ENCODE data around the gene CTSW. TPM values are rescaled to one million over a fixed set of nuclear protein-coding genes. Genes with fewer than 3 reads are reported as not detected.
"Not testable (repeated sequence)": the region's sequence is repeated elsewhere in the genome, so short reads cannot be mapped to it uniquely, and the experiment has no call there.

The CTSW gene
- total RNA-seq, 2 donors from 2014 or later, result not detected

GRCh38 chr11:65844231-65844872 lies 35.3 kb upstream of the CTSW start:
- Histone ChIP-seq H3K9ac (ENCODE audit: extremely low read depth, low read length, poor library complexity, severe bottlenecking) (no peak overlapping the region), H3K27ac (ENCODE audit: low read depth, low read length) (no peak overlapping the region), H3K36me3 (ENCODE audit: control insufficient read depth, insufficient read depth, low read length) (no peaks in the 10 kb centered on the region), H3K4me1 (ENCODE audit: control insufficient read depth, insufficient read depth, low read length) (peaks cover 5% of the 10 kb centered on the region), H3K27me3 (ENCODE audit: control insufficient read depth, insufficient read depth, low read length, poor library complexity, severe bottlenecking) (no peaks in the 10 kb centered on the region), H3K4me3 (ENCODE audit: low read length) (no peak overlapping the region), H3K9me3 (ENCODE audit: control insufficient read depth, low read length) (no peaks in the 10 kb centered on the region)
- no peak for TF ChIP-seq CTCF (conservative IDR thresholded peaks at IDR 0.05)
- Mint-ChIP-seq H3K27me3 (ENCODE audit: insufficient read depth) (peaks cover 12% of the 10 kb centered on the region), H3K27ac (no peak overlapping the region), H3K4me3 (no peak overlapping the region), H3K4me1 (peaks cover 4% of the 10 kb centered on the region), H3K36me3 (ENCODE audit: low read depth) (no peaks in the 10 kb centered on the region), H3K9me3 (no peaks in the 10 kb centered on the region)
- 93% methylated on average over 9 to 10 of the region's 10 CpGs for WGBS, 2 experiments (ENCODE audit: insufficient coverage in 1 of 2, insufficient read length in 1 of 2)
- no peak for DNase-seq

GRCh38 chr11:65847746-65848145 lies 31.9 kb upstream of the CTSW start:
- no peak for TF ChIP-seq CTCF (conservative IDR thresholded peaks at IDR 0.05)
- Histone ChIP-seq H3K36me3 (ENCODE audit: control insufficient read depth, insufficient read depth, low read length) (peaks cover 19% of the 10 kb centered on the region), H3K9ac (ENCODE audit: extremely low read depth, low read length, poor library complexity, severe bottlenecking) (no peak overlapping the region), H3K9me3 (ENCODE audit: control insufficient read depth, low read length) (peaks cover 7% of the 10 kb centered on the region), H3K4me1 (ENCODE audit: control insufficient read depth, insufficient read depth, low read length) (peaks cover 5% of the 10 kb centered on the region), H3K27ac (ENCODE audit: low read depth, low read length) (no peak overlapping the region), H3K27me3 (ENCODE audit: control insufficient read depth, insufficient read depth, low read length, poor library complexity, severe bottlenecking) (no peaks in the 10 kb centered on the region), H3K4me3 (ENCODE audit: low read length) (no peak overlapping the region)
- Mint-ChIP-seq H3K27ac (no peak overlapping the region), H3K4me1 (peaks cover 4% of the 10 kb centered on the region), H3K27me3 (ENCODE audit: insufficient read depth) (peaks cover 12% of the 10 kb centered on the region), H3K9me3 (no peaks in the 10 kb centered on the region), H3K4me3 (no peak overlapping the region), H3K36me3 (ENCODE audit: low read depth) (peaks cover 17% of the 10 kb centered on the region)
- DNase-seq, result no peak
- 80 to 91% methylated on average over 3 of the region's 3 CpGs for WGBS, 2 experiments (ENCODE audit: insufficient coverage in 1 of 2, insufficient read length in 1 of 2)

- Mint-ChIP-seq H3K27me3 (ENCODE audit: insufficient read depth) (peaks cover 12% of the 10 kb centered on the region), H3K36me3 (ENCODE audit: low read depth) (peaks cover 26% of the 10 kb centered on the region)
- 74 to 92% methylated on average over 6 to 7 of the region's 7 CpGs for WGBS, 2 experiments (ENCODE audit: insufficient coverage in 1 of 2, insufficient read length in 1 of 2)
- H3K9me3 ChIP-seq (ENCODE audit: control insufficient read depth, low read length); H3K4me3 ChIP-seq (ENCODE audit: low read length); H3K4me3 Mint-ChIP-seq; H3K4me1 ChIP-seq (ENCODE audit: control insufficient read depth, insufficient read depth, low read length); DNase-seq; H3K27me3 ChIP-seq (ENCODE audit: control insufficient read depth, insufficient read depth, low read length, poor library complexity, severe bottlenecking); H3K27ac Mint-ChIP-seq; H3K9ac ChIP-seq (ENCODE audit: extremely low read depth, low read length, poor library complexity, severe bottlenecking); H3K9me3 Mint-ChIP-seq; H3K4me1 Mint-ChIP-seq; H3K27ac ChIP-seq (ENCODE audit: low read depth, low read length): not testable (repeated sequence)
- H3K36me3 ChIP-seq (ENCODE audit: control insufficient read depth, insufficient read depth, low read length), result peaks cover 28% of the 10 kb centered on the region
These were observed 30.9 kb upstream of the CTSW start for GRCh38 chr11:65848693-65849092.

- Mint-ChIP-seq H3K27me3 (ENCODE audit: insufficient read depth) (peaks cover 12% of the 10 kb centered on the region), H3K9me3 (no peaks in the 10 kb centered on the region)
These were observed 30.3 kb upstream of the CTSW start for GRCh38 chr11:65849366-65849765.

More at GRCh38 chr11:65849366-65849765, 30.3 kb upstream of the CTSW start:
- Mint-ChIP-seq H3K27ac (no peak overlapping the region), H3K4me3 (no peak overlapping the region), H3K36me3 (ENCODE audit: low read depth) (peaks cover 33% of the 10 kb centered on the region), H3K4me1 (no peaks in the 10 kb centered on the region)
- Histone ChIP-seq H3K27ac (ENCODE audit: low read depth, low read length) (no peak overlapping the region), H3K9ac (ENCODE audit: extremely low read depth, low read length, poor library complexity, severe bottlenecking) (no peak overlapping the region), H3K27me3 (ENCODE audit: control insufficient read depth, insufficient read depth, low read length, poor library complexity, severe bottlenecking) (no peaks in the 10 kb centered on the region), H3K36me3 (ENCODE audit: control insufficient read depth, insufficient read depth, low read length) (peaks cover 35% of the 10 kb centered on the region), H3K4me3 (ENCODE audit: low read length) (no peak overlapping the region), H3K4me1 (ENCODE audit: control insufficient read depth, insufficient read depth, low read length) (no peaks in the 10 kb centered on the region), H3K9me3 (ENCODE audit: control insufficient read depth, low read length) (peaks cover 7% of the 10 kb centered on the region)
- 80% methylated on average over 6 to 8 of the region's 8 CpGs for WGBS, 2 experiments (ENCODE audit: insufficient coverage in 1 of 2, insufficient read length in 1 of 2)
- DNase-seq, result peak; percentile 65
- TF ChIP-seq CTCF (conservative IDR thresholded peaks at IDR 0.05), result no peak
